Esophagus mucosa (tissue), 1 donor: ENCODE measurements around the gene RPP30. TPM values are rescaled to one million over a fixed set of nuclear protein-coding genes. Genes with fewer than 3 reads are reported as not detected.

ENCODE experiments used
- ATAC-seq: fragments of 200-7000 bp; cut with Tn5 transposase; one replicate; pipeline ENCODE4 v1.9.1; 2020
- total RNA-seq: library from RNA; stranded (reverse); gene quantifications from one replicate; pipeline ENCODE4 v1.2.4, GENCODE V29; 2023
- donor health status: DM: yes; HTN: yes; CAD: no.

RPP30 gene
- 27.5 TPM for total RNA-seq

- peak; percentile 97 for ATAC-seq
Observed at GRCh38 chr10:90871766-90872647, at the start of gene RPP30. Gene RPP30 (plus strand): TSS chr10:90871974. CDS start chr10:90871987, 13 bp downstream.

- ATAC-seq = no peak
Observed at GRCh38 chr10:90822508-90822907, 49.3 kb upstream of the RPP30 start.

DNA sequence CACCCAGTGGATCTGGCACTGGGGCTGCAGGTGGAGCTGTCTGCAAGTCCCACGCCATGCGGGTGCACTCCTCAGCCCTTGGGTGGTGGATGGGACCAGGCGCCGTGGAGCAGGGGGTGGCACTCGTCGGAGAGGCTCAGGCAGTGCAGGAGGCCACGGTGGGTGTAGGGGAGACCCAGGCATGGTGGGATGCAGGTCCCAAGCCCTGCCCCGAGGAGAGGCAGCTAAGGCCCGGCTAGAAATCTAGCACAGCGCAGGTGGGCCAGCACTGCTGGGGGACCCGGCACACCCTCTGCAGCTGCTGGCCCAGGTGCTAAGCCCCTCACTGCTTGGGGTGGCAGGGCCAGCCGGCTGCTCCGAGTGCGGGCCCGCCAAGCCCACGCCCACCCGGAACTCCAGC, 39.7 kb upstream of the RPP30 start:
- ATAC-seq = no peak

DNA sequence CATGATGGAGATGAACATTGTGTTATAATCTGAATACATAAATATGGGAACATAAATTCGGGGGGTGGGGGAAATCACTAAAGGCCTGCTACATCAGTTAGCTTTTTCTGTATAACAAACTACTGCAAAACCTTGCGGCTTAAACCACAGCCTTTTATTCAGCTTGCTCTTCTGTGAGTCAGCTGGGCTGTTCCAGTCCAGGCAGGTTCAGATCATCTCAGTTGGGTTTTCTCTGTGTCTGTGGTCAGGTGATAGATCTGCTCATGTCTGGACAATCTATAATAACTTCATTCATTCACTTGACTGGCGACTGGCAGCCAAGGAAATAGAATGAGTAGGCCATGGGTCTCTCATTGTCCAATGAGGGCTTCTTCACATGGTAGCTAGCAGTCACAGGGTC, 37.4 kb upstream of the RPP30 start:
- ATAC-seq = peak; percentile 92

DNA sequence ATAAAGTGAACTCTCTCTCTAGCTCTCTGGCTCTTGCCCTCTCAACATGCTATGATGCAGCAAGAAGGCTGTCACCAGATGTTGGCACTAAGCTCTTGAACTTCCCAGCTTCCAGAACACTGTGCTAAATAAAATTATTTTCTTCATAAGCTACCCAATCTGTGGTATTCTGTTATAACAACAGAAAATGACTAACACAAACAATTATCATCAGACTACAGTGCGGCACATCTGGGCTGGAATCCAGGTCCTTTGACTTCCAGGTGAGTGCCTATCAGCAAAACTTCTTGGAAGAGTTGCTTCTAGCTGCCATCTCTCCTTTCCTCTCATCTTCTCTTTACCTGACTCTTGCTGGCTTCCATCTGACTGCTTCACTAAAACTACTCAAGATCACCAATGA, 34.3 kb upstream of the RPP30 start:
- ATAC-seq = no peak

GRCh38 chr10:90842725-90843124, 29.0 kb upstream of the RPP30 start:
- no peak for ATAC-seq

DNA sequence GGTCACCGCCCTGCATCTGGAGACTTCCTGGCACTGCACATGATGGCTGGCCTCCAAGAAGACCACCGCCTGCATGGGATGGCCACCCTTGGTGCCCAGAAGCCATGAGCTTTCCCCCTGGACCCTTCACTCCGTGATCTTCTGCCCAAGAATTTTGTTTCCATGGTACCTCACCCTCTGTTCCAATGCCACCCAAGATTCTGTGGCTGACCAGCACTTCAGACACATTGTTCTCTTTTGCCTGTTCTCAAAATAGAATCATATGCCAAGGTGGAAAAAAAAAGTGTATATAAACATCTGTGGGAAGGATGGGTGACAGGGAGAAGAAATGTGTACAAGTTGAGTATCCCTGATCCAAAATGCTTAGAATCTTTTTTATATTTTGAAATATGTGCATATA, 26.0 kb upstream of the RPP30 start:
- ATAC-seq = no peak

- peak; percentile 27 for ATAC-seq
Observed at GRCh38 chr10:90846746-90847145, 25.0 kb upstream of the RPP30 start.

- peak; percentile 90 for ATAC-seq
Observed at GRCh38 chr10:90847436-90847835, 24.3 kb upstream of the RPP30 start.

DNA sequence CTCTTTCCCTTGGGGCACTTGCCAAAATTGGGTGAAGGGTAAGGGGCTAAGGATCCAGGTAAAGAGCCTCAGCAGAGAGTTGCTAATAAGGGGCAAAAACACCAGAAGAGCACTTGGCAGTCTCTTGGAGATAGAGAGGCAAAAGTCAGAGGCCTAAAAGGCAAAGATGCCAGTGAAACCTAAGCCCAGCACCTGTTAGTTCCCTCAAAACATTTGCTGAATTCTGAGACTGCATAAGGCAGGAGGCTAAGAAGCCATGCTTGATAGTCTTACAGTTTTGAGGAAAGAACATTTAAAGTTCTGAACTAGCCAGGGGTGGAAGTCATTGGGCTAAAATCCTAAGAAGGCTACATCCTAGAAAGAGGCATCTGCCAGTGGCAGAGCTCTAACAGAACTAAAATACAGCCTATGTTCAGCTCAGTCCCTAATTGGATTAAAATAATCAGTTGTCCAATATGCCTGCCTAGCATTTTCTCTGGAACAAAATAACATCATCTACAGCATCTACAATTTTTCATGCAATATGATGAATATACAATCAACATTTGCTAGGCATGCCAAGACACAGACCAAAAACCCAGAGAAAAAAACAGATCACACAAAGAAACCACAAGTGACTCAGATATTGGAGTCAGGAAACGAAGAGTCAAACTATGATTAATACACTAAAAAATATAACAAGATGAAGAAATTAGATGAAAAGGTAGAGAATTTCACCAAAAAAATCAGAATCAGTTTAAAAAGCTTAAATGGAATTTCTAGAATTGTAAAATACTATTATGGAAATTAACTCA, 21.6 kb upstream of the RPP30 start:
- ATAC-seq = peak; percentile 25

- no peak for ATAC-seq
Observed at GRCh38 chr10:90855126-90855525, 16.6 kb upstream of the RPP30 start.

GRCh38 chr10:90856261-90856660, 15.5 kb upstream of the RPP30 start:
- no peak for ATAC-seq

DNA sequence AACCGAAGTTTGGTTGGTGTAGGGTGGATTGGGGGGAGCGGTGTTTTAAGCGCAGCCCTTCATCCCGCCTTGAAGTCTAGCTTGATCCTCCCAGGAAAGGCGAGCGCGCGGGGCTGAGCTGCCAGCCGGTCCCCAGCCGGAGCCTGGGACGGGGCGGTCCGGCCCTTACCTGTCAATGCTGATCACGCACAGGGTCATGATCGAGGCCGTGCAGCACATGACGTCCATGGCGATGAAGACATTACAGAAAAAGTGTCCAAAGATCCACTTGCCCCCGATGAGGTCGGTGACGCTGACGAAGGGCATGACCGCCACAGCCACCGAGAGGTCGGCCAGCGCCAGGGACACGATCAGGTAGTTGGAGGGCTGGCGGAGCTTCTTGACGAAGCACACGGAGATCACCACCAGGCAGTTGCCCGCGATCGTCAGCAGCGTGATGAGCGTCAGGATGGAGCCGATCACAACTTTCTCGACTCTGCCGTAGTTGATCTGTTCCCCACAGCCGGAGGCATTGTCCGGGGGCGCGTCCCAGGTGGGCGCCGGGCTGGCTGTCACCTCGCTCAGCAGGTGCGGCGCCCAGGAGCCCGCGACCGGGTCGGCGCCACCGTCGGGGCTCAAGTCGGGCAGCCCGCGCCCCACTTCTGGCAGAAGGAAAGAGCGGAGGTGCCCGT, 14.7 kb upstream of the RPP30 start:
- ATAC-seq = peak; percentile 27

- peak; percentile 73 for ATAC-seq
Observed at GRCh38 chr10:90857635-90858460, 13.9 kb upstream of the RPP30 start, which contains the start of gene HTR7. Gene HTR7 (minus strand): TSS chr10:90858039. CDS start chr10:90857671, 368 bp downstream.

DNA sequence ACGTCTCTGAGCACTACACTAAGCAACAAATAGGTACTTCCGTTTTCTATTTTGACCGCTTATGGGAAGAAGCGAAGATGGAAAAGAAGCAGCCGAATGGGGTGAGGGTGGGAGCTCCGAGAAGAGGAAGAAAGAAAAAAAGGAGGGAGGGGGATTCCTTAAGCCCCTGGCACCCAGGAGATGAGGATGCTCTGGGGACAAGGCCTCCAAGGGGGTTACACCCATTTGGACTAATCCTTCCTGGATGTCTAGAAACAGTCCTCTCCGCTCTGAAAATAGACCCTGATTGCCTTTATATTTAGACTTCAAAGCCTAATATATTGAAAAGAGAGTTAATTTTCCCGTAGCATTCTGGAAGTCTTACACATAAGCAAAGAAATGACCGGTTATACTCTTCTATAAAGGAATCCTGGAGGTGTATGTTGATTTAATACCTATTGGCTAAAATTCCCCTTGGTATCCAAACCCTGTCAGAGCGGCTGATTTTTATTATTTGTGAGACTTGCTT, 13.3 kb upstream of the RPP30 start:
- no peak for ATAC-seq

GRCh38 chr10:90859321-90859751, 12.4 kb upstream of the RPP30 start:
- ATAC-seq = peak; percentile 69

DNA sequence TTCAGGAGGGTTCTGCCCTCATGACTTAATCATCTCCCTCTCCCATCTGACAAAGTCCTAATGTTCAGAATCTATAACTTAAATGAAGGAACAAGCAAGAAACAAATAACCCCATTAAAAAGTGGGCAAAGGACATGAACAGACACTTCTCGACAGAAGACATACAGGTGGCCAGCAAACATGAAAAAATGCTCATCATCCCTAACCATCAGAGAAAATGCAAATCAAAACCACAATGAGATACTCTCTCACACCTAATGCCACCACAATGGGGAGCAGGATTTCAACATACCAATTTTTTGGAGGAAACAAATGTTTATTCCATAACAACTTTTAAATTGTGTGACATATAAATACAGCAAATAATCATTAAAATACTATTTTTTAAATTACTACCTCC, 11.0 kb upstream of the RPP30 start:
- ATAC-seq = no peak

GRCh38 chr10:90862908-90863514, 8.8 kb upstream of the RPP30 start:
- ATAC-seq = no peak

GRCh38 chr10:90865401-90865800, 6.4 kb upstream of the RPP30 start:
- ATAC-seq = no peak

- ATAC-seq = no peak
Observed at GRCh38 chr10:90866050-90866598, 5.7 kb upstream of the RPP30 start.

GRCh38 chr10:90871279-90871765, 452 bp upstream of the RPP30 start:
- ATAC-seq = peak; percentile 43
